SU-DHL-6 (cell line): ENCODE measurements around the gene BCLAF1.

ENCODE experiments used
- H2AFZ ChIP-seq: fragments of 200-600 bp; sonication (generic); 2 replicates; pipeline ENCODE4 v1.6.1; 2014; ENCODE audit warnings: low read depth, mild to moderate bottlenecking, moderate library complexity, mixed read lengths, antibody characterized with exemption, low read length; ENCODE audit not compliant: severe bottlenecking
- H3F3A ChIP-seq: fragments of 200-600 bp; shearing (Covaris generic); 2 replicates; pipeline ENCODE4 v1.6.0; 2016; ENCODE audit warnings: antibody characterized with exemption, mild to moderate bottlenecking; ENCODE audit not compliant: insufficient read depth
- H3K27ac ChIP-seq: fragments of 200-600 bp; sonication (generic); 2 replicates; pipeline ENCODE4 v1.5.1; 2016; ENCODE audit warnings: low read depth, mild to moderate bottlenecking, low read length, moderate library complexity, mixed read lengths
- H3K27me3 ChIP-seq: fragments of 200-600 bp; sonication (generic), shearing (Covaris generic); 2 replicates; pipeline ENCODE4 v1.6.0; 2014; ENCODE audit warnings: mild to moderate bottlenecking, low read length
- H3K36me3 ChIP-seq: fragments of 200-600 bp; sonication (generic); 2 replicates; pipeline ENCODE4 v1.6.1; 2014; ENCODE audit warnings: mild to moderate bottlenecking, low read length, mixed read lengths
- H3K4me2 ChIP-seq: fragments of 300-600, 200-600 bp; shearing (Covaris generic), sonication (generic); 2 replicates; pipeline ENCODE4 v1.6.0; 2014; ENCODE audit warnings: low read length, low read depth, mild to moderate bottlenecking; ENCODE audit not compliant: poor library complexity, severe bottlenecking
- H3K4me3 ChIP-seq: fragments of 200-600 bp; sonication (generic); 2 replicates; pipeline ENCODE4 v1.5.1; 2014; ENCODE audit warnings: antibody characterized with exemption, low read length, mild to moderate bottlenecking, mixed read lengths; ENCODE audit not compliant: insufficient read depth, poor library complexity, severe bottlenecking
- H3K79me2 ChIP-seq: fragments of 200-600 bp; sonication (generic); 2 replicates; pipeline ENCODE4 v1.6.1; 2014; ENCODE audit warnings: mild to moderate bottlenecking, low read length, moderate library complexity; ENCODE audit not compliant: insufficient read depth
- H3K9ac ChIP-seq: fragments of 200-600 bp; sonication (generic); 2 replicates; pipeline ENCODE4 v1.7.0; 2014; ENCODE audit warnings: mild to moderate bottlenecking, low read length
- H3K9me2 ChIP-seq: fragments of 200-600 bp; sonication (generic); replicated peaks from 2 replicates; pipeline ENCODE4 v1.6.1; 2014; ENCODE audit warnings: low read length; ENCODE audit not compliant: insufficient read depth
- H3K9me3 ChIP-seq: fragments of 200-600 bp; sonication (generic); 2 replicates; pipeline ENCODE4 v1.6.1; 2014; ENCODE audit warnings: low read length, mixed read lengths; ENCODE audit not compliant: insufficient read depth
- H4K20me1 ChIP-seq: fragments of 200-600 bp; sonication (generic); 2 replicates; pipeline ENCODE4 v1.6.1; 2014; ENCODE audit warnings: low read depth, mild to moderate bottlenecking, antibody characterized with exemption, low read length, moderate library complexity, mixed read lengths
- EZH2phosphoT487 ChIP-seq: fragments of 200-600 bp; sonication (generic), shearing (Covaris generic); conservative IDR thresholded peaks from 2 replicates; pipeline ENCODE4 v1.6.1; 2018; ENCODE audit warnings: mild to moderate bottlenecking, antibody characterized with exemption, low read length, moderate library complexity, mixed read lengths
- TF ChIP-seq, protein P1 (sequence below): fragments of 200-600 bp; sonication (generic); IDR thresholded peaks from one replicate; pipeline ENCODE4 v1.5.1; 2017; ENCODE audit warnings: antibody characterized with exemption, mild to moderate bottlenecking, low read length, moderate library complexity; ENCODE audit not compliant: insufficient read depth, poor library complexity, severe bottlenecking

BCLAF1 gene

DNA sequence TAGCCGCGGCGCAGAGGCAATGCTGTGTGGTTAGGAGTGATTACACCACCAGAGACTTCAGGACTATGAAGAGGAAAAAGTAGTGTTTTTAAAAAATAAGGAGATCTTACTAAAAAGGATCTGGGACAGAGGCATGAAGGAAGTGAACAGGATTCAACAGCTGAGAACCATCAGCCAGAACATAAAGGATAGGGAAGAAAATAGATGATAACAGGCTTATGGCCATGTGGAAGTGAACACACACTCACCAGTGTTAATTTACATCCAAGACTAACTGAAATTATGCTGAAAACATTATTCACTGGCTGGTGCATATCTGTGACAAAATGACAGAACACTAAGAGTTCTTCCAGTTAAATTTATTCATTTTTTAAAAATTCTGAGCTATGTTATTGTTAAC is 47.5 kb upstream of the BCLAF1 start:
- Histone ChIP-seq H2AFZ (no peak overlapping the region), H3K27me3 (no peaks in the 10 kb centered on the region), H3K27ac (no peak overlapping the region), H3K4me3 (no peak overlapping the region), H4K20me1 (no peaks in the 10 kb centered on the region), H3F3A (no peaks in the 10 kb centered on the region), H3K4me2 (no peak overlapping the region), H3K36me3 (no peaks in the 10 kb centered on the region), H3K9me3 (no peaks in the 10 kb centered on the region), H3K9ac (no peak overlapping the region), H3K79me2 (no peaks in the 10 kb centered on the region), H3K9me2 (no peaks in the 10 kb centered on the region)
- TF ChIP-seq, protein P1, sequence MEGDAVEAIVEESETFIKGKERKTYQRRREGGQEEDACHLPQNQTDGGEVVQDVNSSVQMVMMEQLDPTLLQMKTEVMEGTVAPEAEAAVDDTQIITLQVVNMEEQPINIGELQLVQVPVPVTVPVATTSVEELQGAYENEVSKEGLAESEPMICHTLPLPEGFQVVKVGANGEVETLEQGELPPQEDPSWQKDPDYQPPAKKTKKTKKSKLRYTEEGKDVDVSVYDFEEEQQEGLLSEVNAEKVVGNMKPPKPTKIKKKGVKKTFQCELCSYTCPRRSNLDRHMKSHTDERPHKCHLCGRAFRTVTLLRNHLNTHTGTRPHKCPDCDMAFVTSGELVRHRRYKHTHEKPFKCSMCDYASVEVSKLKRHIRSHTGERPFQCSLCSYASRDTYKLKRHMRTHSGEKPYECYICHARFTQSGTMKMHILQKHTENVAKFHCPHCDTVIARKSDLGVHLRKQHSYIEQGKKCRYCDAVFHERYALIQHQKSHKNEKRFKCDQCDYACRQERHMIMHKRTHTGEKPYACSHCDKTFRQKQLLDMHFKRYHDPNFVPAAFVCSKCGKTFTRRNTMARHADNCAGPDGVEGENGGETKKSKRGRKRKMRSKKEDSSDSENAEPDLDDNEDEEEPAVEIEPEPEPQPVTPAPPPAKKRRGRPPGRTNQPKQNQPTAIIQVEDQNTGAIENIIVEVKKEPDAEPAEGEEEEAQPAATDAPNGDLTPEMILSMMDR, result no peak
- TF ChIP-seq EZH2phosphoT487, result no peak

DNA sequence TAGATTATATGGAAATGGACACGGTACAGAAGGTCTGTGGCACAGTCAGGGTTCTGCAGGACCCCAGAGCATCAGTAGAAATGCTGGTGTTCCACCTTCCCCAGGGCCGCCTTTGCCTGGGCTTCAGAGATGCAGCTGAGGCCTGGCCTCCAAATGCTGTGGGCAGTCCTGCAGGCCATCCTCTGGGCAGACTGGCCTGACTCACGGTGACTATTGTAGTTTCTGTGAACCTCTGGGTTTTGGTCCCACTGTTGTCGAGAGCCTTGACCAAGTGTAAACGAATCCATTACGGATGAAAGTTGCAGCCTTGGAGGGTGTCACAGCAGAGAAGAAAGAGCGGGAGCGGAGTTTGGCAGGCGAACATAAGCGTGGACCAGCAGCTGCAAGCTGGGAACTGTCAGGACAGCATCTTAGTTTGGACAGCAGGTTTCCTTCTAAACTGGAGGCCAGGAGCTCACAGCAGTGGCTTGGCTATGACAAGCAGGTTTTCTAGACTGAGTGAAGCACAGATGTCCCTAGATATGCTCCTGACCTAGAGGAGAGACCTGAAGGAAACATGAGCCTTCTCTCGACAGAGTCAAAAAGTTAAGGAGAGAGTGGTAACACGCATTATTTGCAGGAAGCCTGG is 46.2 kb upstream of the BCLAF1 start:
- H3K27ac ChIP-seq, result no peak overlapping the region
- no peaks in the 10 kb centered on the region for H3K9me2 ChIP-seq
- H3K4me3 ChIP-seq, result no peak overlapping the region
- no peaks in the 10 kb centered on the region for H3F3A ChIP-seq
- no peaks in the 10 kb centered on the region for H3K79me2 ChIP-seq
- H2AFZ ChIP-seq, result no peak overlapping the region
- H3K36me3 ChIP-seq, result no peaks in the 10 kb centered on the region
- no peaks in the 10 kb centered on the region for H3K27me3 ChIP-seq
- H3K9me3 ChIP-seq, result no peaks in the 10 kb centered on the region
- no peaks in the 10 kb centered on the region for H4K20me1 ChIP-seq
- H3K4me2 ChIP-seq, result no peak overlapping the region
- TF ChIP-seq, protein P1, result no peak
- TF ChIP-seq EZH2phosphoT487, result no peak
- no peak overlapping the region for H3K9ac ChIP-seq

DNA sequence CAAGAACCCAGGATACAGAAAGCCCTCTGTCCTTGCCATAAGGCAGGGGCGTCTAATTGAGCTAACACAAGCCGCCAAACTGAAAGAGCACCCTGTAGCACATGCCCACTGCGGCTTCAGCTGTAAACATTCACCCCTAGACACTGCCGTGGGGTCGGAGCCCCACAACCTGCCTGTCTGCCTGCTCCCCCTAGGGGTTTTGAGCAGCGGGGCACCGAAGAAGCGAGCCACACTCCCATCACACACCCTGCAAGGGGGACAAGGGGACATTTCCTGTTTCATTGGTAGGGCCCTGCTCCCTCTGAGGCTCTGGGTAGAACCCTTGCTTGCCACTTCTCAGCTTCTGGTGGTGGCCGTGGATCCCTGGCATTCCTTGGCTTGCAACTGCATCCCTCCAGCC is 45.2 kb upstream of the BCLAF1 start:
- H2AFZ ChIP-seq, result no peak overlapping the region
- H3K9me2 ChIP-seq, result no peaks in the 10 kb centered on the region
- H3K9ac ChIP-seq, result no peak overlapping the region
- H3F3A ChIP-seq, result no peaks in the 10 kb centered on the region
- no peaks in the 10 kb centered on the region for H3K36me3 ChIP-seq
- no peaks in the 10 kb centered on the region for H4K20me1 ChIP-seq
- no peaks in the 10 kb centered on the region for H3K27me3 ChIP-seq
- H3K4me3 ChIP-seq, result no peak overlapping the region
- no peak overlapping the region for H3K4me2 ChIP-seq
- TF ChIP-seq, protein P1, result no peak
- no peak for TF ChIP-seq EZH2phosphoT487
- no peaks in the 10 kb centered on the region for H3K9me3 ChIP-seq
- no peak overlapping the region for H3K27ac ChIP-seq
- H3K79me2 ChIP-seq, result no peaks in the 10 kb centered on the region
